B cell (primary cell): Measurements from ENCODE around the gene GBA3. TPM values are rescaled to one million over a fixed set of nuclear protein-coding genes. Genes with fewer than 3 reads are reported as not detected.

ENCODE experiments used
- ATAC-seq: fragments of 200-7000 bp; cut with Tn5 transposase; one replicate; pipeline ENCODE4 v1.10.0; 2021; ENCODE audit warnings: low read depth, mild to moderate bottlenecking, moderate number of reproducible peaks, moderate library complexity
- CTCF ChIA-PET: fragments of 350-600 bp; sonication (Branson Sonifier 250); formaldehyde crosslinking; loops from one replicate; lab custom pipeline; 2021; ENCODE audit warnings: antibody characterized with exemption, inconsistent platforms; lab: Charles Lee
- POLR2A ChIA-PET: fragments of 350-600 bp; sonication (Branson Sonifier 250); formaldehyde crosslinking; loops from one replicate; lab custom pipeline; 2021; ENCODE audit warnings: antibody characterized with exemption; lab: Charles Lee
- DNase-seq: peaks from one replicate; pipeline ENCODE4 v3.0.0; 2013
- H2AFZ ChIP-seq: 2 replicates; pipeline ENCODE4 v1.6.1; 2012; ENCODE audit warnings: mild to moderate bottlenecking, low read depth, low read length; ENCODE audit not compliant: insufficient read depth, poor library complexity, severe bottlenecking
- H3K27ac ChIP-seq, 2 donors: 1 replicate in 1 of 2; 2 replicates in 1 of 2; pipeline ENCODE4 v1.5.1; 2012 to 2013; ENCODE audit warnings: low read length in 2 of 2, mild to moderate bottlenecking in 2 of 2, moderate library complexity in 1 of 2
- H3K27me3 ChIP-seq, 4 experiments: fragments of 200-600 bp in 1 of 4; sonication (generic) in 1 of 4; replicated peaks in 1 of 4; 1 replicate in 2 of 4; 2 replicates in 2 of 4; pipeline versions ENCODE4 v1.6.1 to v1.7.0; 2013 to 2016; ENCODE audit warnings: low read length in 3 of 4, mild to moderate bottlenecking in 2 of 4, mixed read lengths in 1 of 4, moderate library complexity in 1 of 4; ENCODE audit not compliant: insufficient read depth in 4 of 4, control insufficient read depth in 3 of 4; ENCODE audit errors: control extremely low read depth in 1 of 4
- H3K36me3 ChIP-seq, 2 experiments: replicated peaks in 1 of 2; 1 replicate in 1 of 2; 2 replicates in 1 of 2; pipeline versions ENCODE4 v1.6.1 to v1.7.1; 2013; ENCODE audit warnings: low read length in 1 of 2; ENCODE audit not compliant: insufficient read depth in 2 of 2, control insufficient read depth in 1 of 2; ENCODE audit errors: control extremely low read depth in 1 of 2, extremely low read depth in 1 of 2
- H3K4me1 ChIP-seq, 2 donors: fragments of 200-600 bp in 1 of 2; sonication (generic) in 1 of 2; 1 replicate in 1 of 2; 2 replicates in 1 of 2; pipeline versions ENCODE4 v1.5.1 to v1.6.1; 2013 to 2017; ENCODE audit warnings: low read length in 2 of 2; ENCODE audit not compliant: control insufficient read depth in 2 of 2, insufficient read depth in 2 of 2
- H3K4me2 ChIP-seq: replicated peaks from 2 replicates; pipeline ENCODE3; 2012; ENCODE audit warnings: mild to moderate bottlenecking, low read depth, low read length; ENCODE audit not compliant: poor library complexity, severe bottlenecking
- H3K4me3 ChIP-seq, 5 experiments: fragments of 200-600 bp in 1 of 5; sonication (generic) in 1 of 5; 1 replicate in 3 of 5; 2 replicates in 2 of 5; pipeline versions ENCODE4 v1.5.1 to v1.7.0; 2011 to 2016; ENCODE audit warnings: low read length in 4 of 5, mild to moderate bottlenecking in 4 of 5, low read depth in 2 of 5, control low read depth in 1 of 5, moderate library complexity in 1 of 5; ENCODE audit not compliant: insufficient read depth in 1 of 5; ENCODE audit errors: control extremely low read depth in 1 of 5, extremely low read depth in 1 of 5
- H3K79me2 ChIP-seq: fragments of 200-600 bp; sonication (generic); one replicate; pipeline ENCODE4 v1.6.0; 2016; ENCODE audit warnings: low read length; ENCODE audit not compliant: control insufficient read depth, insufficient read depth
- H3K9ac ChIP-seq: fragments of 200-600 bp; sonication (generic); 2 replicates; pipeline ENCODE4 v1.6.1; 2017; ENCODE audit warnings: mild to moderate bottlenecking, low read length, moderate library complexity
- H3K9me3 ChIP-seq, 3 donors: one replicate each; pipeline versions ENCODE4 v1.6.1 to v1.7.1; 2013; ENCODE audit warnings: low read length in 2 of 3; ENCODE audit not compliant: control insufficient read depth in 2 of 3, insufficient read depth in 1 of 3; ENCODE audit errors: control extremely low read depth in 1 of 3
- H4K20me1 ChIP-seq: 2 replicates; pipeline ENCODE4 v1.6.0; 2012; ENCODE audit warnings: mild to moderate bottlenecking, low read length; ENCODE audit not compliant: insufficient read depth, control insufficient read depth, poor library complexity, severe bottlenecking
- H3K27ac Mint-ChIP-seq: one replicate; pipeline ENCODE4 v1.8.0; 2021; ENCODE audit warnings: mixed read lengths
- H3K27me3 Mint-ChIP-seq: one replicate; pipeline ENCODE4 v1.8.0; 2021; ENCODE audit warnings: mixed read lengths
- H3K4me1 Mint-ChIP-seq: one replicate; pipeline ENCODE4 v1.8.0; 2021; ENCODE audit warnings: mixed read lengths
- H3K4me3 Mint-ChIP-seq: one replicate; pipeline ENCODE4 v1.8.0; 2021; ENCODE audit warnings: mixed read lengths
- H3K9me3 Mint-ChIP-seq: one replicate; pipeline ENCODE4 v1.8.0; 2022; ENCODE audit warnings: mixed read lengths; ENCODE audit not compliant: insufficient read depth
- CTCF ChIP-seq: fragments of 200-600 bp; IDR thresholded peaks from one replicate; pipeline ENCODE4 v1.8.0; 2022; ENCODE audit warnings: antibody characterized with exemption, mild to moderate bottlenecking
- EZH2 ChIP-seq: IDR thresholded peaks from 2 replicates; pipeline ENCODE4 v1.6.1; 2012; ENCODE audit warnings: borderline replicate concordance, low read depth, mild to moderate bottlenecking, moderate library complexity, low read length; ENCODE audit not compliant: insufficient read depth, poor library complexity, severe bottlenecking
- WGBS: methylation state at CpG from one replicate; pipeline ENCODE4 v1.1.5; 2013; ENCODE audit warnings: missing lambda C conversion rate; ENCODE audit not compliant: insufficient coverage; 5-methylcytosine and 5-hydroxymethylcytosine counted together
- intact Hi-C: fragments of 100-400 bp; cut with micrococcal nuclease; formaldehyde crosslinking; loops from one replicate; pipeline ENCODE4 v1.10.0; 2022
- polyA plus RNA-seq: library from polyadenylated mRNA; depleted of rRNA; stranded (reverse); fragments of >200 nt; gene quantifications from 2 replicates; pipeline ENCODE4 v1.2.3, GENCODE V29; 2012
- total RNA-seq, 2 donors: library from RNA; stranded (reverse); fragments of 120-200 nt in 1 of 2; gene quantifications; 1 replicate in 1 of 2; 2 replicates in 1 of 2; pipeline versions ENCODE4 v1.2.3 to v1.2.4, GENCODE V29; 2013 to 2022

Gene GBA3
- total and polyA plus RNA-seq, 2 donors (not counting 1 experiment from before 2014, with no cell fraction given): not detected

GRCh38 chr4:22802876-22803275, 110.1 kb downstream of the GBA3 start:
- no CpG with 5 or more reads among the region's 4 CpGs for WGBS
- ATAC-seq (no peak), DNase-seq (no peak)
- H3K4me1 Mint-ChIP-seq: no peaks in the 10 kb centered on the region
- intact Hi-C loops: no loop called here
- ChIA-PET POLR2A (no interaction called here), CTCF (no interaction called here)
- Histone ChIP-seq H3K9ac (no peak overlapping the region), H3K4me2 (no peak overlapping the region), H2AFZ (no peak overlapping the region), H3K4me1 (no peaks in the 10 kb centered on the region), H3K36me3 (no peaks in the 10 kb centered on the region), H4K20me1 (no peaks in the 10 kb centered on the region), H3K79me2 (no peaks in the 10 kb centered on the region), H3K4me3 (no peak overlapping the region), H3K27ac (no peak overlapping the region), H3K27me3 (no peaks in the 10 kb centered on the region), H3K9me3 (peaks cover 0 to 3% (median 0%) of the 10 kb centered on the region in 3 donors)
- no peaks in the 10 kb centered on the region for H3K9me3 Mint-ChIP-seq
- no peak overlapping the region for H3K27ac Mint-ChIP-seq
- TF ChIP-seq CTCF: no peak
- no peak for TF ChIP-seq EZH2
- no peak overlapping the region for H3K4me3 Mint-ChIP-seq
- H3K27me3 Mint-ChIP-seq: no peaks in the 10 kb centered on the region

GRCh38 chr4:22803512-22803911, 110.8 kb downstream of the GBA3 start:
- 94% methylated on average over 2 of the region's 3 CpGs for WGBS
- H3K4me3 Mint-ChIP-seq: no peak overlapping the region
- H3K27me3 Mint-ChIP-seq: no peaks in the 10 kb centered on the region
- Histone ChIP-seq H3K4me1 (no peaks in the 10 kb centered on the region), H2AFZ (no peak overlapping the region), H3K36me3 (no peaks in the 10 kb centered on the region), H4K20me1 (no peaks in the 10 kb centered on the region), H3K27me3 (no peaks in the 10 kb centered on the region), H3K9ac (no peak overlapping the region), H3K79me2 (no peaks in the 10 kb centered on the region), H3K4me2 (no peak overlapping the region), H3K4me3 (no peak overlapping the region), H3K27ac (no peak overlapping the region), H3K9me3 (peaks cover 0 to 3% (median 0%) of the 10 kb centered on the region in 3 donors)
- intact Hi-C loops: no loop called here
- POLR2A ChIA-PET: no interaction called here
- CTCF ChIA-PET: no interaction called here
- ATAC-seq: no peak
- H3K4me1 Mint-ChIP-seq: no peaks in the 10 kb centered on the region
- no peaks in the 10 kb centered on the region for H3K9me3 Mint-ChIP-seq
- no peak overlapping the region for H3K27ac Mint-ChIP-seq
- DNase-seq: no peak
- TF ChIP-seq CTCF (no peak), EZH2 (no peak)
